ENCODE data around the gene NTM. TPM values are rescaled to one million over a fixed set of nuclear protein-coding genes. Genes with fewer than 3 reads are reported as not detected.

Gene NTM
- total RNA-seq, 4 donors from 2014 or later: 1.4 to 5.7 TPM; not detected in 2

- H3K27ac ChIP-seq: no peak overlapping the region
- H3K27me3 ChIP-seq: no peaks in the 10 kb centered on the region
- H3K4me3 ChIP-seq: no peak overlapping the region
- TF ChIP-seq POLR2A (IDR thresholded peaks at IDR 0.05): no peak
- TF ChIP-seq, protein P1, sequence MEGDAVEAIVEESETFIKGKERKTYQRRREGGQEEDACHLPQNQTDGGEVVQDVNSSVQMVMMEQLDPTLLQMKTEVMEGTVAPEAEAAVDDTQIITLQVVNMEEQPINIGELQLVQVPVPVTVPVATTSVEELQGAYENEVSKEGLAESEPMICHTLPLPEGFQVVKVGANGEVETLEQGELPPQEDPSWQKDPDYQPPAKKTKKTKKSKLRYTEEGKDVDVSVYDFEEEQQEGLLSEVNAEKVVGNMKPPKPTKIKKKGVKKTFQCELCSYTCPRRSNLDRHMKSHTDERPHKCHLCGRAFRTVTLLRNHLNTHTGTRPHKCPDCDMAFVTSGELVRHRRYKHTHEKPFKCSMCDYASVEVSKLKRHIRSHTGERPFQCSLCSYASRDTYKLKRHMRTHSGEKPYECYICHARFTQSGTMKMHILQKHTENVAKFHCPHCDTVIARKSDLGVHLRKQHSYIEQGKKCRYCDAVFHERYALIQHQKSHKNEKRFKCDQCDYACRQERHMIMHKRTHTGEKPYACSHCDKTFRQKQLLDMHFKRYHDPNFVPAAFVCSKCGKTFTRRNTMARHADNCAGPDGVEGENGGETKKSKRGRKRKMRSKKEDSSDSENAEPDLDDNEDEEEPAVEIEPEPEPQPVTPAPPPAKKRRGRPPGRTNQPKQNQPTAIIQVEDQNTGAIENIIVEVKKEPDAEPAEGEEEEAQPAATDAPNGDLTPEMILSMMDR (IDR thresholded peaks at IDR 0.05): no peak
- H3K36me3 ChIP-seq: no peaks in the 10 kb centered on the region
- no peaks in the 10 kb centered on the region for H3K4me1 ChIP-seq
- intact Hi-C loops (cut with DNase I; ENCODE audit: low total_unique reads): no loop called here
- no peak for DNase-seq
- H3K9me3 ChIP-seq: no peaks in the 10 kb centered on the region
Measured at GRCh38 chr11:131840545-131840944, 470.1 kb downstream of the NTM start.

- no peak for TF ChIP-seq POLR2A (IDR thresholded peaks at IDR 0.05)
- TF ChIP-seq, protein P1 (IDR thresholded peaks at IDR 0.05): no peak
- Histone ChIP-seq H3K27me3 (peaks cover 0 to under 1% of the 10 kb centered on the region in 2 donors), H3K36me3 (no peaks in the 10 kb centered on the region), H3K9me3 (no peaks in the 10 kb centered on the region), H3K27ac (no peak overlapping the region), H3K4me1 (no peaks in the 10 kb centered on the region), H3K4me3 (no peak overlapping the region)
- intact Hi-C loops (cut with DNase I; ENCODE audit: low total_unique reads): no loop called here
- no peak for DNase-seq
Measured at GRCh38 chr11:131841028-131841427, 470.6 kb downstream of the NTM start.

DNA sequence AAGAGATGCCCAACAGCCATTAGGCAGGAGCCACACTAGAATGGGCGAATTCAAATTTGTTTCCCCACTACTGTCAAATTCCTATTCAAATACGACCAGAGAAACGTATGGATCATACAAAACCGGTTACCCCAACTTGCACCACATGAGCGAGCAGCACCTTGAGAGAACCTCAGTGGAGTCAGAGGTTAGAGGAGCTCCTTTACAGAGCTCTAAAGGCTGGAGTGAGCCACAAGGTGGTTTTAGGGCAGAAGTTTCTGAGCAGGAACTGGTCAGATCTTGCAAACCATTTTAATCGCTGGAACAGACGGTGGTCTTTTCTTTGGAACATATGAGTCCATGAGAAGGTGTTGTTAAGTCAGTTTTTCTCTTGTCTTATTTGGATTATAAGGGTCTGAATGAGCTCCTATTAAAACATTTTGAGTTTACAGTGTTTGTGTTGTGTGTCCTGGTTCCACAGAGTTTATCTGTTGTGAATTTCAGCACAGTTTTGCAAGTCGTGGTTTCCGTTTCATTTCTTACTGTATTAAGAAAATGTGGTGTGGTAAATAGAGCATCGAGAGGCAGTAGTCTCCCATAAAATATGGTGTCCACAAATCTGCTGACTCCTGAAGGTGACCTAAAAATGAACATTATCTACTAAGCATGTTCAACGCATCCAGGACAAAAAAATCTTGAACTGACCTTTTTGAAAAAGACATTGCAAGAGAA is 471.7 kb downstream of the NTM start:
- no peaks in the 10 kb centered on the region for H3K9me3 ChIP-seq
- TF ChIP-seq POLR2A (IDR thresholded peaks at IDR 0.05): no peak
- TF ChIP-seq, protein P1 (IDR thresholded peaks at IDR 0.05): no peak
- H3K4me3 ChIP-seq: no peak overlapping the region
- no peaks in the 10 kb centered on the region for H3K36me3 ChIP-seq
- H3K27me3 ChIP-seq: peaks cover 0 to 10% of the 10 kb centered on the region in 2 donors
- DNase-seq: no peak
- H3K27ac ChIP-seq: no peak overlapping the region
- intact Hi-C loops (cut with DNase I; ENCODE audit: low total_unique reads): no loop called here
- H3K4me1 ChIP-seq: no peaks in the 10 kb centered on the region

GRCh38 chr11:131845255-131845654 is 474.8 kb downstream of the NTM start:
- DNase-seq: no peak
- H3K4me1 ChIP-seq: no peaks in the 10 kb centered on the region
- no peaks in the 10 kb centered on the region for H3K36me3 ChIP-seq
- intact Hi-C loops (cut with DNase I; ENCODE audit: low total_unique reads): no loop called here
- H3K27me3 ChIP-seq: peaks cover 0 to 10% of the 10 kb centered on the region in 2 donors
- H3K27ac ChIP-seq: no peak overlapping the region
- TF ChIP-seq, protein P1 (IDR thresholded peaks at IDR 0.05): no peak
- TF ChIP-seq POLR2A (IDR thresholded peaks at IDR 0.05): no peak
- no peaks in the 10 kb centered on the region for H3K9me3 ChIP-seq
- H3K4me3 ChIP-seq: no peak overlapping the region

DNA sequence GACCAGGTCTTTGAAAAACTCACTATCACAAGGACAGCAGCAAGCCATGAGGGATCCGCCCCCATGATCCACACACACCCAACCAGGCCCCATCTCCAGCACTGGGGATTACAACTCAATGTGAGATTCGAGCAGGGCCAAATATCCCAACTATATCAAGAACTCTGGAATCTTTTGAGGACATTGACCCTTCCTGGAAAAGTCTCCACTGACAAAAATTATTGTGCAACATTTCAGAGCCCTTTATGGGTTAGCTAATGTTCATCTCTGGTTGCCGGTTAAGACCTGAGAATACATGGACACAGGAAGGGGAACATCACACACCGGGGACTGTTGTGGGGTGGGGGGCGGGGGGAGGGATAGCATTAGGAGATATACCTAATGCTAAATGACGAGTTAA is 479.1 kb downstream of the NTM start:
- no peaks in the 10 kb centered on the region for H3K36me3 ChIP-seq
- H3K4me3 ChIP-seq: no peak overlapping the region
- no peaks in the 10 kb centered on the region for H3K9me3 ChIP-seq
- no peak for TF ChIP-seq POLR2A (IDR thresholded peaks at IDR 0.05)
- TF ChIP-seq, protein P1 (IDR thresholded peaks at IDR 0.05): no peak
- intact Hi-C loops (cut with DNase I; ENCODE audit: low total_unique reads): no loop called here
- peaks cover 0 to 13% of the 10 kb centered on the region in 2 donors for H3K27me3 ChIP-seq
- DNase-seq: no peak
- H3K27ac ChIP-seq: no peak overlapping the region
- no peaks in the 10 kb centered on the region for H3K4me1 ChIP-seq

Data from uterus (tissue), 4 donors.